ENCODE results near the gene STYXL1. TPM values are rescaled to one million over a fixed set of nuclear protein-coding genes. Genes with fewer than 3 reads are reported as not detected.
"Not testable (repeated sequence)": the region's sequence is repeated elsewhere in the genome, so short reads cannot be mapped to it uniquely, and the experiment has no call there.

Gene STYXL1
- total RNA-seq, 4 donors from 2014 or later: 8.7 to 18.1 (median 12.5) TPM

GRCh38 chr7:76011442-76011861 is 36.3 kb downstream of the STYXL1 start:
- H3K4me1 ChIP-seq: peaks cover 0 to 24% (median 6%) of the 10 kb centered on the region in 3 donors
- peaks cover 0 to 7% of the 10 kb centered on the region in 2 donors for H3K36me3 ChIP-seq
- TF ChIP-seq EP300 (IDR thresholded peaks at IDR 0.05) (no peak), CTCF (IDR thresholded peaks at IDR 0.05) (no peak), POLR2AphosphoS5 (IDR thresholded peaks at IDR 0.05) (peak; percentile 26), POLR2A (IDR thresholded peaks at IDR 0.05) (no peak)
- peak; percentile 87 for ATAC-seq
- 7 to 21% methylated on average over 5 to 8 of the region's 8 CpGs for WGBS, 2 donors (ENCODE audit: low coverage in 1 of 2)
- peak overlapping the region in 3 of 4 donors; percentile 61 to 70 (median 66) for H3K27ac ChIP-seq
- H3K9me3 ChIP-seq: no peaks in the 10 kb centered on the region
- no peaks in the 10 kb centered on the region for H3K27me3 ChIP-seq
- no peak overlapping the region for H3K4me3 ChIP-seq

- Histone ChIP-seq H3K4me3 (no peak overlapping the region), H3K27me3 (no peaks in the 10 kb centered on the region), H3K4me1 (peaks cover 0 to 24% (median 6%) of the 10 kb centered on the region in 3 donors), H3K36me3 (peaks cover 0 to 14% of the 10 kb centered on the region in 2 donors), H3K9me3 (no peaks in the 10 kb centered on the region), H3K27ac (peak overlapping the region in 2 of 4 donors; percentile 33 to 70)
- no peak for ATAC-seq
- WGBS, 2 donors (ENCODE audit: low coverage in 1 of 2): 72 to 81% methylated on average over 3 to 7 of the region's 11 CpGs
- TF ChIP-seq POLR2AphosphoS5 (IDR thresholded peaks at IDR 0.05): no peak
- TF ChIP-seq EP300 (IDR thresholded peaks at IDR 0.05): no peak
- no peak for TF ChIP-seq CTCF (IDR thresholded peaks at IDR 0.05)
- no peak for TF ChIP-seq POLR2A (IDR thresholded peaks at IDR 0.05)
These were observed 37.9 kb downstream of the STYXL1 start for GRCh38 chr7:76009672-76010600.

- no peak for ATAC-seq
- TF ChIP-seq EP300 (IDR thresholded peaks at IDR 0.05) (no peak), POLR2AphosphoS5 (IDR thresholded peaks at IDR 0.05) (no peak)
- H3K4me1 ChIP-seq: peaks cover 0 to 24% (median 6%) of the 10 kb centered on the region in 3 donors
- H3K36me3 ChIP-seq: peaks cover 0 to 26% of the 10 kb centered on the region in 2 donors
- H3K9me3 ChIP-seq: no peaks in the 10 kb centered on the region
- 58 to 67% methylated on average over 1 to 3 of the region's 8 CpGs for WGBS, 2 donors (ENCODE audit: low coverage in 1 of 2)
- H3K27ac ChIP-seq: no peak overlapping the region
- H3K4me3 ChIP-seq: no peak overlapping the region
- H3K27me3 ChIP-seq: no peaks in the 10 kb centered on the region
These were observed 39.6 kb downstream of the STYXL1 start for GRCh38 chr7:76008156-76008687.

- H3K36me3 ChIP-seq: peaks cover 0 to 53% of the 10 kb centered on the region in 2 donors
- H3K4me1 ChIP-seq, H3K27me3 ChIP-seq, ATAC-seq, H3K9me3 ChIP-seq, H3K4me3 ChIP-seq, H3K27ac ChIP-seq: not testable (repeated sequence)
- 78 to 79% methylated on average over 3 to 4 of the region's 4 CpGs for WGBS, 2 donors (ENCODE audit: low coverage in 1 of 2)
These were observed 42.8 kb downstream of the STYXL1 start for GRCh38 chr7:76005004-76005403.

- Histone ChIP-seq H3K9me3 (no peaks in the 10 kb centered on the region), H3K27ac (no peak overlapping the region), H3K36me3 (peaks cover 0 to 62% of the 10 kb centered on the region in 2 donors), H3K27me3 (no peaks in the 10 kb centered on the region), H3K4me3 (no peak overlapping the region), H3K4me1 (no peaks in the 10 kb centered on the region)
- no peak for ATAC-seq
- no peak for TF ChIP-seq POLR2AphosphoS5 (IDR thresholded peaks at IDR 0.05)
- no peak for TF ChIP-seq CTCF (IDR thresholded peaks at IDR 0.05)
- no peak for TF ChIP-seq POLR2A (IDR thresholded peaks at IDR 0.05)
- TF ChIP-seq EP300 (IDR thresholded peaks at IDR 0.05): no peak
- 98 to 100% methylated on average over 1 to 5 of the region's 10 CpGs for WGBS, 2 donors (ENCODE audit: low coverage in 1 of 2)
These were observed 44.4 kb downstream of the STYXL1 start for GRCh38 chr7:76003351-76003750.
